Suprapubic skin (tissue), 4 donors: ENCODE results near the gene CHRNG. TPM values are rescaled to one million over a fixed set of nuclear protein-coding genes. Genes with fewer than 3 reads are reported as not detected.

ENCODE experiments used
- DNase-seq, 2 donors: peaks; one replicate each; pipeline ENCODE4 v3.0.0-alpha.2; 2019; ENCODE audit warnings: low spot score in 2 of 2
- H3K27ac ChIP-seq: fragments of 200-600 bp; sonication (generic); one replicate; pipeline ENCODE4 v1.5.1; 2019
- H3K27me3 ChIP-seq: fragments of 200-600 bp; sonication (generic); one replicate; pipeline ENCODE4 v1.5.1; 2019
- H3K36me3 ChIP-seq: fragments of 200-600 bp; sonication (generic); one replicate; pipeline ENCODE4 v1.5.1; 2019
- H3K4me1 ChIP-seq: fragments of 200-600 bp; sonication (generic); one replicate; pipeline ENCODE4 v1.5.1; 2019
- H3K4me3 ChIP-seq: fragments of 200-600 bp; sonication (generic); one replicate; pipeline ENCODE4 v1.5.1; 2019; ENCODE audit warnings: mild to moderate bottlenecking
- H3K9me3 ChIP-seq: fragments of 200-600 bp; sonication (generic); one replicate; pipeline ENCODE4 v1.5.1; 2019
- EP300 ChIP-seq: sonication (generic); formaldehyde crosslinking; IDR thresholded peaks from one replicate; pipeline ENCODE4 v1.6.1; 2017; ENCODE audit warnings: antibody characterized with exemption
- POLR2A ChIP-seq, 2 donors: fragments of 450-650 bp; IDR thresholded peaks; one replicate each; pipeline ENCODE4 v1.6.1; 2017; ENCODE audit warnings: antibody characterized with exemption in 2 of 2, mild to moderate bottlenecking in 2 of 2, moderate library complexity in 2 of 2
- POLR2AphosphoS5 ChIP-seq, 3 donors: sonication (generic); formaldehyde crosslinking; IDR thresholded peaks; one replicate each; pipeline ENCODE4 v1.6.1; 2017; ENCODE audit warnings: antibody characterized with exemption in 3 of 3
- WGBS: methylation state at CpG from one replicate; pipeline ENCODE4 v1.1.5; 2018; 5-methylcytosine and 5-hydroxymethylcytosine counted together
- total RNA-seq, 4 donors: library from RNA; depleted of rRNA; stranded (reverse); fragments of >200 nt; gene quantifications; one replicate each; pipeline ENCODE4 v1.1.0, GENCODE V29; 2016
- TF ChIP-seq, protein P1 (sequence below), 2 donors: fragments of 200-600 bp in 1 of 2; fragments of 450-650 bp in 1 of 2; sonication (generic) in 1 of 2; IDR thresholded peaks; one replicate each; pipeline ENCODE4 v1.5.1; 2016 to 2019; ENCODE audit warnings: antibody characterized with exemption in 2 of 2, mild to moderate bottlenecking in 1 of 2, moderate library complexity in 1 of 2

The CHRNG gene
- total RNA-seq, 4 donors from 2014 or later = not detected

DNA sequence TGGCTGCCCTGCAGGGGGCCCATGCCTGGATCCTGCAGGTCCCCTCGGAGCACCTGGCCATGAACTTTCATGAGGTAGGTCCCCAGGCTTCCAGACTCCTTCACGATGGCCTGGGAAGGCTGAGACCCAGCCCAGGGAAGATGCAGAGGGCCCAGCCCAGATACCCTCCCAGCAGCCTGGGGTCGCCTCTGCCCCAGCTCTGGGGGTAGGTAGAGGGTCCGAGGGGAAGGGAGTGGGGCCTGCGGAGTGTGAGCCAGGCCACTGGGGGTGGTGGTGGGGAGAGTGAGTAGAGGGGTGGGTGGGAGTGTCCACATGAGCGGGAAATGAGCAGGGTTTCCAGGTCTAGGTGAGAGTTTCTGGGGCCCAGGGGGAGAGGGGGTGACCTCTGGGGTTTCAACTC, 14.7 kb upstream of the CHRNG start:
- Histone ChIP-seq H3K4me3 (no peak overlapping the region), H3K27me3 (peaks cover 72% of the 10 kb centered on the region), H3K9me3 (no peaks in the 10 kb centered on the region), H3K4me1 (peaks cover 35% of the 10 kb centered on the region), H3K27ac (no peak overlapping the region), H3K36me3 (no peaks in the 10 kb centered on the region)
- TF ChIP-seq POLR2A (IDR thresholded peaks at IDR 0.05) (no peak), POLR2AphosphoS5 (IDR thresholded peaks at IDR 0.05) (no peak), EP300 (no peak)
- TF ChIP-seq, protein P1, sequence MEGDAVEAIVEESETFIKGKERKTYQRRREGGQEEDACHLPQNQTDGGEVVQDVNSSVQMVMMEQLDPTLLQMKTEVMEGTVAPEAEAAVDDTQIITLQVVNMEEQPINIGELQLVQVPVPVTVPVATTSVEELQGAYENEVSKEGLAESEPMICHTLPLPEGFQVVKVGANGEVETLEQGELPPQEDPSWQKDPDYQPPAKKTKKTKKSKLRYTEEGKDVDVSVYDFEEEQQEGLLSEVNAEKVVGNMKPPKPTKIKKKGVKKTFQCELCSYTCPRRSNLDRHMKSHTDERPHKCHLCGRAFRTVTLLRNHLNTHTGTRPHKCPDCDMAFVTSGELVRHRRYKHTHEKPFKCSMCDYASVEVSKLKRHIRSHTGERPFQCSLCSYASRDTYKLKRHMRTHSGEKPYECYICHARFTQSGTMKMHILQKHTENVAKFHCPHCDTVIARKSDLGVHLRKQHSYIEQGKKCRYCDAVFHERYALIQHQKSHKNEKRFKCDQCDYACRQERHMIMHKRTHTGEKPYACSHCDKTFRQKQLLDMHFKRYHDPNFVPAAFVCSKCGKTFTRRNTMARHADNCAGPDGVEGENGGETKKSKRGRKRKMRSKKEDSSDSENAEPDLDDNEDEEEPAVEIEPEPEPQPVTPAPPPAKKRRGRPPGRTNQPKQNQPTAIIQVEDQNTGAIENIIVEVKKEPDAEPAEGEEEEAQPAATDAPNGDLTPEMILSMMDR (IDR thresholded peaks at IDR 0.05) = no peak
- DNase-seq = no peak
- WGBS = 90% methylated on average over 4 of the region's 6 CpGs

- WGBS = 81% methylated on average over 3 of the region's 14 CpGs
- Histone ChIP-seq H3K4me1 (peaks cover 35% of the 10 kb centered on the region), H3K27me3 (peaks cover 71% of the 10 kb centered on the region), H3K36me3 (no peaks in the 10 kb centered on the region), H3K9me3 (no peaks in the 10 kb centered on the region), H3K27ac (no peak overlapping the region), H3K4me3 (no peak overlapping the region)
- no peak for DNase-seq
- TF ChIP-seq, protein P1 (IDR thresholded peaks at IDR 0.05) = no peak
- TF ChIP-seq POLR2AphosphoS5 (IDR thresholded peaks at IDR 0.05) (no peak), EP300 (no peak), POLR2A (IDR thresholded peaks at IDR 0.05) (no peak)
Measured at GRCh38 chr2:232525199-232525598, 14.3 kb upstream of the CHRNG start.

GRCh38 chr2:232525791-232526371, 13.6 kb upstream of the CHRNG start, which contains the start of gene CHRND:
TSS of gene CHRND (plus strand) at chr2:232526160. CDS start at chr2:232526216, 56 bp downstream.
- WGBS = 11% methylated on average over 7 of the region's 18 CpGs
- TF ChIP-seq EP300 (no peak), POLR2AphosphoS5 (IDR thresholded peaks at IDR 0.05) (no peak), POLR2A (IDR thresholded peaks at IDR 0.05) (no peak)
- TF ChIP-seq, protein P1 (IDR thresholded peaks at IDR 0.05) = no peak
- no peaks in the 10 kb centered on the region for H3K9me3 ChIP-seq
- DNase-seq = no peak
- peaks cover 35% of the 10 kb centered on the region for H3K4me1 ChIP-seq
- no peak within 1 kb of the TSS for H3K27ac ChIP-seq
- no peaks in the 10 kb centered on the region for H3K36me3 ChIP-seq
- peaks cover 69% of the 10 kb centered on the region for H3K27me3 ChIP-seq
- no peak within 1 kb of the TSS for H3K4me3 ChIP-seq

- H3K9me3 ChIP-seq = no peaks in the 10 kb centered on the region
- TF ChIP-seq, protein P1 (IDR thresholded peaks at IDR 0.05) = no peak
- no peak for TF ChIP-seq POLR2A (IDR thresholded peaks at IDR 0.05)
- no peak for TF ChIP-seq POLR2AphosphoS5 (IDR thresholded peaks at IDR 0.05)
- TF ChIP-seq EP300 = no peak
- H3K4me3 ChIP-seq = no peak overlapping the region
- peaks cover 69% of the 10 kb centered on the region for H3K27me3 ChIP-seq
- H3K27ac ChIP-seq = no peak overlapping the region
- H3K4me1 ChIP-seq = peaks cover 35% of the 10 kb centered on the region
- no peaks in the 10 kb centered on the region for H3K36me3 ChIP-seq
- WGBS = 73% methylated on average over 11 of the region's 13 CpGs
- no peak for DNase-seq
Measured at GRCh38 chr2:232526372-232526941, 13.0 kb upstream of the CHRNG start.

DNA sequence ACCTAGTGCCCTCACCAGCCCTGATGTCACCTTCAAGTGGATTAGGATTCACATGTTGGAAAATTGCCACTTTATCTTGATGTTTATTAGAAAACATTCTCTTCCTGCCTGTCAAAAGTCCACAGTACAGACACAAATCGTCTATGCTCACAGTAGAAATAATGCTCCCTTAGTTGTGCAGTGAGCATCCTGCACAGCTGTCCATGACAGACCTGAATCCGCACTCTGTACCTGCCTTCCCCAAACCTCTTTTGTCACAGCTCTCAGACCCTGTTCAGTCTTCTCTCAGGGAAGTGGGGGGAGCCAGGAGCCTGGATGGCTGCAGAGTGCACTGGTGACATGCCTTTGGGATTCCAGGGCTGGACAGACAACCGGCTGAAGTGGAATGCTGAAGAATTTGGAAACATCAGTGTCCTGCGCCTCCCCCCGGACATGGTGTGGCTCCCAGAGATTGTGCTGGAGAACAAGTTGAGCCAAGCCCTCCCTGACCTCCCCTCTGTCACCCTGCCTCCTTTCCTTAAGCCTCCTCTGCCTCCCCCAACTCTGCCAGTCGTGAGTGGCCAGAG, 11.5 kb upstream of the CHRNG start:
- TF ChIP-seq, protein P1 (IDR thresholded peaks at IDR 0.05) = no peak
- TF ChIP-seq POLR2A (IDR thresholded peaks at IDR 0.05) = no peak
- no peak for TF ChIP-seq EP300
- TF ChIP-seq POLR2AphosphoS5 (IDR thresholded peaks at IDR 0.05) = no peak
- DNase-seq = no peak
- Histone ChIP-seq H3K4me1 (peaks cover 21% of the 10 kb centered on the region), H3K27me3 (peaks cover 53% of the 10 kb centered on the region), H3K4me3 (no peak overlapping the region), H3K27ac (no peak overlapping the region), H3K9me3 (no peaks in the 10 kb centered on the region), H3K36me3 (no peaks in the 10 kb centered on the region)
- 76% methylated on average over 6 of the region's 6 CpGs for WGBS
